HepG2 (cell line): ENCODE results near the gene CDC14B. TPM values are rescaled to one million over a fixed set of nuclear protein-coding genes. Genes with fewer than 3 reads are reported as not detected.
A peak's percentile ranks its signal among the peaks of the same experiment; 100 is the strongest.

Experiments used
- ATAC-seq: fragments of 200-7000 bp; cut with Tn5 transposase; 3 replicates; pipeline ENCODE4 v1.9.1; 2020; ENCODE audit warnings: mild to moderate bottlenecking, moderate library complexity
- BruUV-seq: library from RNA; stranded (reverse); fragments of 400-500 nt; replicated peaks from 2 replicates; lab custom pipeline; 2021; lab: Mats Ljungman, UMichigan
- CTCF ChIA-PET: fragments of 300-600 bp; formaldehyde crosslinking; extraction: SDS; loops from one replicate; lab custom pipeline; 2021; ENCODE audit warnings: low total read pairs, inconsistent platforms, low intra/inter-chr PET ratio; lab: Yijun Ruan, JAX
- POLR2A ChIA-PET: fragments of 350-600 bp; sonication (Branson Sonifier 250); formaldehyde crosslinking; loops from one replicate; lab custom pipeline; 2020; ENCODE audit warnings: antibody characterized with exemption, inconsistent platforms; lab: Yijun Ruan, JAX
- DNase-seq: peaks from one replicate; pipeline ENCODE4 v3.0.0-alpha.2; 2015; ENCODE audit warnings: low spot score
- FAIRE-seq: peaks from 3 replicates; lab custom pipeline; 2011; peaks lifted over from hg19 to GRCh38; lab: Jason Lieb, UNC
- H2AFZ ChIP-seq: one replicate; pipeline ENCODE4 v1.6.1; 2011; ENCODE audit warnings: low read length, inconsistent platforms
- H3K27ac ChIP-seq: fragments of 300-600 bp; 3 replicates; pipeline ENCODE4 v1.8.0; 2011; ENCODE audit warnings: mixed run types, mild to moderate bottlenecking, mixed read lengths, low read length, inconsistent platforms; ENCODE audit not compliant: insufficient read depth; ENCODE audit errors: extremely low read length
- H3K27me3 ChIP-seq, 2 experiments: fragments of 200-600 bp in 1 of 2; 2 replicates in 1 of 2; 3 replicates in 1 of 2; pipeline versions ENCODE4 v1.6.0 to v1.8.0; 2011; ENCODE audit warnings: low read length in 2 of 2, mild to moderate bottlenecking in 2 of 2, moderate library complexity in 2 of 2, inconsistent platforms in 1 of 2; ENCODE audit not compliant: insufficient read depth in 2 of 2, control insufficient read depth in 1 of 2
- H3K36me3 ChIP-seq, 2 experiments: fragments of 200-600 bp in 1 of 2; replicated peaks in 1 of 2; 2 replicates in 1 of 2; 3 replicates in 1 of 2; pipeline versions ENCODE4 v1.5.1 to v1.8.0; 2011; ENCODE audit warnings: low read length in 2 of 2, inconsistent platforms in 1 of 2; ENCODE audit not compliant: insufficient read depth in 2 of 2, control insufficient read depth in 1 of 2
- H3K4me1 ChIP-seq: 2 replicates; pipeline ENCODE4 v1.5.1; 2012; ENCODE audit warnings: low read length, inconsistent platforms; ENCODE audit not compliant: insufficient read depth
- H3K4me2 ChIP-seq: 2 replicates; pipeline ENCODE4 v1.6.0; 2011; ENCODE audit warnings: low read depth, low read length, inconsistent platforms
- H3K4me3 ChIP-seq, 3 experiments: fragments of 200-600 bp in 1 of 3; sonication (generic), shearing (Covaris generic) in 1 of 3; replicated peaks in 1 of 3; 2 replicates each; pipeline ENCODE4 v1.5.1; 2011 to 2016; ENCODE audit warnings: low read length in 3 of 3, inconsistent platforms in 2 of 3, low read depth in 2 of 3, mild to moderate bottlenecking in 2 of 3, control low read depth in 1 of 3, mixed read lengths in 1 of 3; ENCODE audit not compliant: insufficient read depth in 1 of 3
- H3K79me2 ChIP-seq: one replicate; pipeline ENCODE4 v1.6.1; 2011; ENCODE audit warnings: low read length, inconsistent platforms; ENCODE audit not compliant: insufficient read depth
- H3K9ac ChIP-seq: 2 replicates; pipeline ENCODE4 v1.6.0; 2011; ENCODE audit warnings: mild to moderate bottlenecking, low read depth, low read length, inconsistent platforms; ENCODE audit not compliant: insufficient read depth
- H3K9me3 ChIP-seq: 2 replicates; pipeline ENCODE4 v1.5.1; 2012; ENCODE audit warnings: mild to moderate bottlenecking, low read length
- H4K20me1 ChIP-seq: 2 replicates; pipeline ENCODE4 v1.6.0; 2011; ENCODE audit warnings: inconsistent platforms, mild to moderate bottlenecking, low read length, moderate library complexity; ENCODE audit not compliant: insufficient read depth
- ATF7-NPFF ChIP-seq: sonication (generic); formaldehyde crosslinking; IDR thresholded peaks from 2 replicates; pipeline ENCODE4 v1.8.1; 2023; ENCODE audit warnings: mild to moderate bottlenecking, low read depth, missing genetic modification reagents, moderate library complexity
- DNMT1 ChIP-seq: sonication (generic); formaldehyde crosslinking; IDR thresholded peaks from 2 replicates; pipeline ENCODE4 v1.5.1; 2020; ENCODE audit warnings: mild to moderate bottlenecking, missing genetic modification reagents
- HNRNPL ChIP-seq: fragments of 200-400 bp; formaldehyde crosslinking; IDR thresholded peaks from 2 replicates; pipeline ENCODE4 v1.6.1; 2017; ENCODE audit warnings: mild to moderate bottlenecking, low read depth, low read length
- THYN1 ChIP-seq: sonication (generic); formaldehyde crosslinking; IDR thresholded peaks from 2 replicates; pipeline ENCODE4 v1.8.1; 2023; ENCODE audit warnings: low read depth, mild to moderate bottlenecking, moderate library complexity, missing genetic modification reagents, borderline replicate concordance
- WIZ ChIP-seq: sonication (generic); formaldehyde crosslinking; IDR thresholded peaks from 2 replicates; pipeline ENCODE4 v1.5.1; 2020; ENCODE audit warnings: mild to moderate bottlenecking, missing genetic modification reagents
- ZFP82 ChIP-seq: sonication (generic); formaldehyde crosslinking; IDR thresholded peaks from 2 replicates; pipeline ENCODE4 v1.5.1; 2020; ENCODE audit warnings: mild to moderate bottlenecking, missing genetic modification reagents, borderline replicate concordance
- ZNF501 ChIP-seq: sonication (generic); formaldehyde crosslinking; IDR thresholded peaks from 2 replicates; pipeline ENCODE4 v1.5.1; 2020; ENCODE audit warnings: mild to moderate bottlenecking, moderate library complexity, missing genetic modification reagents
- ZNF569 ChIP-seq: sonication (generic); formaldehyde crosslinking; IDR thresholded peaks from 2 replicates; pipeline ENCODE4 v1.5.0; 2020; ENCODE audit warnings: mild to moderate bottlenecking, missing genetic modification reagents, moderate library complexity, borderline replicate concordance
- ZNF619 ChIP-seq: sonication (generic); formaldehyde crosslinking; IDR thresholded peaks from 2 replicates; pipeline ENCODE4 v1.4.0; 2020; ENCODE audit warnings: mild to moderate bottlenecking, missing genetic modification reagents
- WGBS: methylation state at CpG from one replicate; pipeline ENCODE4 v1.1.6; 2017; ENCODE audit warnings: low lambda C conversion rate; 5-methylcytosine and 5-hydroxymethylcytosine counted together
- in situ Hi-C: cut with HindIII; loops from 2 replicates; pipeline ENCODE4 v1.10.0; 2017; ENCODE audit warnings: low pct_unique_long_range_greater_than_20kb; ENCODE audit not compliant: extremely low pct_ligation_motif_present
- intact Hi-C: fragments of 100-400 bp; cut with micrococcal nuclease; formaldehyde crosslinking; loops from one replicate; pipeline ENCODE4 v1.10.0; 2022; ENCODE audit not compliant: unreplicated experiment
- polyA plus RNA-seq, 8 experiments: library from polyadenylated mRNA; depleted of rRNA in 3 of 8; stranded (reverse) in 7 of 8; unstranded in 1 of 8; fragments of >200 nt; fragmentation: Illumina TruSeq in 4 of 8; extraction: Trizol in 4 of 8; gene quantifications; 2 replicates each; pipeline versions ENCODE4 v1.2.1 to v1.2.3, GENCODE V29; 2011 to 2016; ENCODE audit warnings: low read depth in 4 of 8, missing spikeins in 1 of 8, mixed read lengths in 1 of 8; ENCODE audit not compliant: insufficient read depth in 1 of 8
- total RNA-seq, 5 experiments: library from RNA; depleted of rRNA; stranded (reverse); fragments of >200 nt; fragmentation: Illumina TruSeq; extraction: Trizol; gene quantifications; 2 replicates each; pipeline ENCODE4 v1.2.3, GENCODE V29; 2016; ENCODE audit warnings: low read depth in 1 of 5
- TF ChIP-seq, protein P1 (sequence below): IDR thresholded peaks from 2 replicates; pipeline ENCODE4 v1.6.1; 2016; ENCODE audit warnings: low read depth, missing genetic modification reagents, missing compliant biosample characterization
- TF ChIP-seq, protein P2 (sequence below): sonication (generic); formaldehyde crosslinking; IDR thresholded peaks from 2 replicates; pipeline ENCODE4 v1.4.0; 2020; ENCODE audit warnings: mild to moderate bottlenecking, missing genetic modification reagents
- TF ChIP-seq, protein P3 (sequence below): sonication (generic); formaldehyde crosslinking; IDR thresholded peaks from 2 replicates; pipeline ENCODE4 v1.4.0; 2020; ENCODE audit warnings: missing genetic modification reagents

Gene CDC14B
- total and polyA plus RNA-seq, 2 of the 13 experiments (the other 11 are each of a cell fraction or from before 2014, with no cell fraction given) = 25.8 to 33.3 TPM

DNA sequence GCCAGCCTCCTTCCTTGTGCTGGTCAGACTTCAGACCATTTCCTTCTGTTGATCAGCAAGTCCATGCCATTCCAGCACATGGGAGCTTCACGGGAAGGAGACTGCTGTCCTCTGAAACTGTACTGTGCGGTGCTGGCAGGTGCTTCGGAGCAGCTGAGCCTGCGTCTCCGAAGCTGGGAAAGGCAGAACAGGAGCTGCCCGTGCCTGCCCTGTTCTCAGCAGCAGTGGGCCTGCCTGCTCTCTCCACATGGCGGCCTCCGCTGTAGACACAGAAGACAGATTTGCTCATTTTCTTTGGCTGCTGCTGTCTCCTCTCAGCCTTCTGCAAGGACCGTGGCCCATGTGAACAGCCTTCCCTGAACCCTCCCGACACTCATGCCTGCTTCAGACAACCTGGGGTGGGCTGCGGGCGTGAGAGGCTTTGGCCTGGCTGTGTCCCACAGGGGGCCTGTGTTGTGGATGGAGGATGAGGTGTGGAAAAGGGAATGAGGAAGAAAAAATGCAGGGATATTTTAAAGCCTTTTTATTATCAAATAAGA lies 126.6 kb downstream of the CDC14B start (continued):
- TF ChIP-seq, protein P1, sequence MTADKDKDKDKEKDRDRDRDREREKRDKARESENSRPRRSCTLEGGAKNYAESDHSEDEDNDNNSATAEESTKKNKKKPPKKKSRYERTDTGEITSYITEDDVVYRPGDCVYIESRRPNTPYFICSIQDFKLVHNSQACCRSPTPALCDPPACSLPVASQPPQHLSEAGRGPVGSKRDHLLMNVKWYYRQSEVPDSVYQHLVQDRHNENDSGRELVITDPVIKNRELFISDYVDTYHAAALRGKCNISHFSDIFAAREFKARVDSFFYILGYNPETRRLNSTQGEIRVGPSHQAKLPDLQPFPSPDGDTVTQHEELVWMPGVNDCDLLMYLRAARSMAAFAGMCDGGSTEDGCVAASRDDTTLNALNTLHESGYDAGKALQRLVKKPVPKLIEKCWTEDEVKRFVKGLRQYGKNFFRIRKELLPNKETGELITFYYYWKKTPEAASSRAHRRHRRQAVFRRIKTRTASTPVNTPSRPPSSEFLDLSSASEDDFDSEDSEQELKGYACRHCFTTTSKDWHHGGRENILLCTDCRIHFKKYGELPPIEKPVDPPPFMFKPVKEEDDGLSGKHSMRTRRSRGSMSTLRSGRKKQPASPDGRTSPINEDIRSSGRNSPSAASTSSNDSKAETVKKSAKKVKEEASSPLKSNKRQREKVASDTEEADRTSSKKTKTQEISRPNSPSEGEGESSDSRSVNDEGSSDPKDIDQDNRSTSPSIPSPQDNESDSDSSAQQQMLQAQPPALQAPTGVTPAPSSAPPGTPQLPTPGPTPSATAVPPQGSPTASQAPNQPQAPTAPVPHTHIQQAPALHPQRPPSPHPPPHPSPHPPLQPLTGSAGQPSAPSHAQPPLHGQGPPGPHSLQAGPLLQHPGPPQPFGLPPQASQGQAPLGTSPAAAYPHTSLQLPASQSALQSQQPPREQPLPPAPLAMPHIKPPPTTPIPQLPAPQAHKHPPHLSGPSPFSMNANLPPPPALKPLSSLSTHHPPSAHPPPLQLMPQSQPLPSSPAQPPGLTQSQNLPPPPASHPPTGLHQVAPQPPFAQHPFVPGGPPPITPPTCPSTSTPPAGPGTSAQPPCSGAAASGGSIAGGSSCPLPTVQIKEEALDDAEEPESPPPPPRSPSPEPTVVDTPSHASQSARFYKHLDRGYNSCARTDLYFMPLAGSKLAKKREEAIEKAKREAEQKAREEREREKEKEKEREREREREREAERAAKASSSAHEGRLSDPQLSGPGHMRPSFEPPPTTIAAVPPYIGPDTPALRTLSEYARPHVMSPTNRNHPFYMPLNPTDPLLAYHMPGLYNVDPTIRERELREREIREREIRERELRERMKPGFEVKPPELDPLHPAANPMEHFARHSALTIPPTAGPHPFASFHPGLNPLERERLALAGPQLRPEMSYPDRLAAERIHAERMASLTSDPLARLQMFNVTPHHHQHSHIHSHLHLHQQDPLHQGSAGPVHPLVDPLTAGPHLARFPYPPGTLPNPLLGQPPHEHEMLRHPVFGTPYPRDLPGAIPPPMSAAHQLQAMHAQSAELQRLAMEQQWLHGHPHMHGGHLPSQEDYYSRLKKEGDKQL (CRISPR knock-in tag) = no peak
- TF ChIP-seq DNMT1 = no peak

DNA sequence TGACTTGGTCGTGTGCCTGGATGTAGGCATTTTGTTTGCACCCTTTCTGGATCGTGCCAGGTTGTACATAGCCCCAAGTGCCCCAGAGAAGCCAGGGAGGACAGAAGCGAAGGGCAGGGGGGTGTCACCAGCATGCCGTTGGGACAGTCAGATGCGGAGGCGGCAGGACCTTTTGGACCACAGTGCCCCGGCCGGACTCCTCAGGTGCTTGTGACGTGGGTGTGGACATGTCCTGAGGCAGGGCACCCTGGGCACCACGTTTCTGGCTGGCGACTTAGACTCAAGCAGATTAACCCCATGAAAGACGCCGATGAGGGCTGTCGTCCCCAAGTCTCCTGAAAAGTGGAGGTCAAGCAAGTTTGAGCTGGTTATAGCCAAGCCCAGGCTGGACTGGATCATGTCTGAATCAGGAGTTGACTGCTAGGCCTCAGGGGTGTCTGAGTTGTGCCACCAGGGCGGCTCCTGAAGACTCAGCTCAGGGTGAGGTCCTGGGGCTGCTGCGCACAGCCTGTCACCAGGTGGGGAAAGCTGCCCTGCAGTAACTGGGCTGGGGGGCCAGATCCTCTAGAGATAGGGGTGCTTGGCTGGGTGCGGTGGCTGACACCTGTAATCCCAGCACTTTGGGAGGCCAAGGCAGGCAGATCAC lies 127.6 kb downstream of the CDC14B start:
- 10% methylated on average over 15 of the region's 17 CpGs for WGBS
- peak overlapping the region; percentile 5 to 60 (median 36); a peak in 5 of 6 replicates for H3K4me3 ChIP-seq
- H3K9ac ChIP-seq = peak overlapping the region; percentile 82
- FAIRE-seq (no peak), ATAC-seq (peak; percentile 10), DNase-seq (no peak)
- intact Hi-C loops = loop anchor here (1.0 to 5.0 kb wide), 4 partner anchors 41 to 160 kb away; partner anchors contain the start of gene HABP4
- peak overlapping the region; percentile 98 for H3K27ac ChIP-seq
- no peaks in the 10 kb centered on the region for H3K27me3 ChIP-seq
- H2AFZ ChIP-seq = no peak overlapping the region
- no peaks in the 10 kb centered on the region for H3K79me2 ChIP-seq
- peaks cover 10 to 25% of the 10 kb centered on the region in 2 experiments for H3K36me3 ChIP-seq
- ChIA-PET POLR2A (interaction anchor here (0.7 to 4.3 kb wide), 15 partner anchors 11 to 163 kb away, joined by 3 to 27 read pairs (median 4); partner anchors contain the start of genes HABP4 and PRXL2C), CTCF (no interaction called here)
- BruUV-seq = no TSS peak
- peaks cover 76% of the 10 kb centered on the region for H3K4me1 ChIP-seq
- in situ Hi-C loops = no loop called here
- H3K9me3 ChIP-seq = no peaks in the 10 kb centered on the region
- H4K20me1 ChIP-seq = no peaks in the 10 kb centered on the region
- H3K4me2 ChIP-seq = peak overlapping the region; percentile 84
- TF ChIP-seq THYN1 (CRISPR knock-in tag) (no peak), ZNF569 (CRISPR knock-in tag) (no peak), ATF7-NPFF (CRISPR knock-in tag) (no peak), ZNF501 (peak; percentile 49; the same call in 1 of the 2 replicates), HNRNPL (peak; percentile 92), WIZ (CRISPR knock-in tag) (0 out of 2 replicates have a peak, but pooled peaks have one; percentile 70), ZFP82 (CRISPR knock-in tag) (0 out of 2 replicates have a peak, but pooled peaks have one; percentile 35), ZNF619 (CRISPR knock-in tag) (no peak)
- TF ChIP-seq, protein P2, sequence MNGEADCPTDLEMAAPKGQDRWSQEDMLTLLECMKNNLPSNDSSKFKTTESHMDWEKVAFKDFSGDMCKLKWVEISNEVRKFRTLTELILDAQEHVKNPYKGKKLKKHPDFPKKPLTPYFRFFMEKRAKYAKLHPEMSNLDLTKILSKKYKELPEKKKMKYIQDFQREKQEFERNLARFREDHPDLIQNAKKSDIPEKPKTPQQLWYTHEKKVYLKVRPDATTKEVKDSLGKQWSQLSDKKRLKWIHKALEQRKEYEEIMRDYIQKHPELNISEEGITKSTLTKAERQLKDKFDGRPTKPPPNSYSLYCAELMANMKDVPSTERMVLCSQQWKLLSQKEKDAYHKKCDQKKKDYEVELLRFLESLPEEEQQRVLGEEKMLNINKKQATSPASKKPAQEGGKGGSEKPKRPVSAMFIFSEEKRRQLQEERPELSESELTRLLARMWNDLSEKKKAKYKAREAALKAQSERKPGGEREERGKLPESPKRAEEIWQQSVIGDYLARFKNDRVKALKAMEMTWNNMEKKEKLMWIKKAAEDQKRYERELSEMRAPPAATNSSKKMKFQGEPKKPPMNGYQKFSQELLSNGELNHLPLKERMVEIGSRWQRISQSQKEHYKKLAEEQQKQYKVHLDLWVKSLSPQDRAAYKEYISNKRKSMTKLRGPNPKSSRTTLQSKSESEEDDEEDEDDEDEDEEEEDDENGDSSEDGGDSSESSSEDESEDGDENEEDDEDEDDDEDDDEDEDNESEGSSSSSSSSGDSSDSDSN = 0 out of 2 replicates have a peak, but pooled peaks have one; percentile 0
- TF ChIP-seq, protein P3, sequence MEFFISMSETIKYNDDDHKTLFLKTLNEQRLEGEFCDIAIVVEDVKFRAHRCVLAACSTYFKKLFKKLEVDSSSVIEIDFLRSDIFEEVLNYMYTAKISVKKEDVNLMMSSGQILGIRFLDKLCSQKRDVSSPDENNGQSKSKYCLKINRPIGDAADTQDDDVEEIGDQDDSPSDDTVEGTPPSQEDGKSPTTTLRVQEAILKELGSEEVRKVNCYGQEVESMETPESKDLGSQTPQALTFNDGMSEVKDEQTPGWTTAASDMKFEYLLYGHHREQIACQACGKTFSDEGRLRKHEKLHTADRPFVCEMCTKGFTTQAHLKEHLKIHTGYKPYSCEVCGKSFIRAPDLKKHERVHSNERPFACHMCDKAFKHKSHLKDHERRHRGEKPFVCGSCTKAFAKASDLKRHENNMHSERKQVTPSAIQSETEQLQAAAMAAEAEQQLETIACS (CRISPR knock-in tag) = no peak
